GM12892 (cell line): ENCODE data around the gene DBF4B.

Experiments
- POLR2A ChIP-seq: IDR thresholded peaks from 2 replicates; pipeline ENCODE4 v1.6.1; 2011; ENCODE audit warnings: low read depth, low read length, control low read depth
- POLR2AphosphoS5 ChIP-seq: IDR thresholded peaks from 2 replicates; pipeline ENCODE4 v1.6.1; 2011; ENCODE audit warnings: low read depth, low read length, control low read depth

- TF ChIP-seq POLR2AphosphoS5 (no peak), POLR2A (no peak)
Observed at GRCh38 chr17:44759086-44759915, 50.8 kb downstream of the DBF4B start.
